ENCODE measurements around the gene LIPE. TPM values are rescaled to one million over a fixed set of nuclear protein-coding genes. Genes with fewer than 3 reads are reported as not detected.
A peak's percentile ranks its signal among the peaks of the same experiment; 100 is the strongest.

LIPE gene
- total RNA-seq, 1 donor from 2014 or later = 34.0 TPM

DNA sequence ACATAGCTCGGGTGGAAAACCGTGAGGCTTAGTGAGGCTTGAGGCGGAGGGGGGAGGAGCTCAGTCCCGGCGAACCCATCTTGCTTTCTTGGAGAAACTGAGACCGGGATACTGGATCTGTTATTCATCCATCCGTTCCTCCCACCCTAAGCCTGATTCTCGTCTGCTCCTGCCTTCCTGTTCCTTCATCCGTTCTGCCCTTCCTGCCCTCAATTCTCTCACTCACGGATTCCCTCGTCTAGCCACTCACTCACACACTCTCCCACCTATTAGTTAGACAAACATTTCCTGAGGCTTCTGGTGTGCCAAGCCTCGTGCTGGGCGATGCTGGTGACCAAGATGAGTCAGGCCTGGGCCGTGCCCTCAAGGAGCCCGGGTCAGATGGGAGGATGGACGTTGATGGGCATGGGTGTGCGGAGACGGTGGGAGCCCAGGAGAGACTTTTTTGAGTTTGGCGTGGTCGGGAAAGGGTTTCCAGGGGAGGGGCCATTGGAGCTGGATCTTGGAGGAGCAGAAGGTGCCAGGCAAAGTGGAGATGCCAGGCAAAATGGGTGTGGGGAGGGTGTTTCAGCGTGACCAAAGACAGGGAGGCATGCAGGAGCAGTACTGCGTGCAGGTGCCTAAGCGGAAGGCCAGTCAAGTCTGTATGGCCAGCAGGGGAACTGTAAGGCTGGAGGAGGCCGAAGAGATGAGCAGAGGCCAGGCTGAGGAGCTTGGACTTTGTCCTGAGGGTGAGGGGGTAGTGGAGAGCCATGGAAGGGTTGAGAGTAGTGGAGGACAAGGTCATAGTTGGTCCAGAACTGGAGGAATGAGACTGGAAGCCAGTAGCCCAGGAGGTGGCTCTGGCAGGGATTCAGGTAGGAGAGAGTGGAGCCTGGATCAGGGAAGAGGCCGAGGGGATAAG lies 29.7 kb downstream of the LIPE start:
- intact Hi-C loops (cut with DNase I) = no loop called here
- DNase-seq (ENCODE audit: low spot score) (no peak), ATAC-seq (peak; percentile 0)

DNA sequence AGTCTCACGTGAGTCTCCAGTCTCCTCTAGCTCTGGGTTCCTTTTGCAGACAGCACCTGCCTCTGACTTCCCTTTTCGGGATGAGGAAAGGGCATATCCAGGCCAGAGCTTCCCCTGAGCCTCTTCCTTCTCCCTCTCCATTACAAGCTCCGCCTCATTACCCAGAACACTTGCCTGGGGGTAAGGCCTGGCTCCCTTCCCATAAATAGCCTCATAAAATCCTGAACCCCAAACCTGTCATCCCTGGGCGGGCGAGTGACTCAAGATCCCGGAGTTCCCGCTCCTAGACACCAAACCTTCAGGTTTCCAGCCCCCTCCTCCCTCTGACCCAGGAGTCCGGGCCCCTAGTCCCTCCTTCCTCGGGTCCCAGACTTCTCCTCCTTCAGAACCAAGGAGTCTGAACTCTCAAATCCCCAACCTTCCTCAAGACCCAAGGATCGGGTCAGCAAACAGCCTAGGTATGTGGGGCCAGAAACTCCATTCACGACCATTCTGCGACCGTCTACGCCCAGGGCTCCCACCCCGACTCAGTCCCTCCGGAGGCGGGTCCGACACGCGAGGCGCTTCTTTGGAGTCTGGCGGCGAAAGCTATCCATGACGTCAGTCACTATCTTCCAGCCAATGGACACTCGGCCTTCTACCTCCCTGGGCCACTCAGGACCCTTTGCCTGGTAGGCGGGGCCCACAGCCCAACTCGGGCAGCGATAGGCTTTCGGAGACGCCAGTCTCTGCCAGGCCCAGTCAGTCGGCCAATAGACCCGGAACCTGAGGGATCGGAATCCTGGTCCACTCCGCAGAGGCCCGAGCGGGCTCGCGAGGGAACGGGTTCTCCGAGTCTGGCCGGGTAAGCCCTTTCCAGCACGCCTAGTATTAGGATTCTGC lies 30.6 kb downstream of the LIPE start:
- ATAC-seq = peak; percentile 98
- peak; percentile 98 for DNase-seq (ENCODE audit: low spot score)
- intact Hi-C loops (cut with DNase I) = no loop called here

DNA sequence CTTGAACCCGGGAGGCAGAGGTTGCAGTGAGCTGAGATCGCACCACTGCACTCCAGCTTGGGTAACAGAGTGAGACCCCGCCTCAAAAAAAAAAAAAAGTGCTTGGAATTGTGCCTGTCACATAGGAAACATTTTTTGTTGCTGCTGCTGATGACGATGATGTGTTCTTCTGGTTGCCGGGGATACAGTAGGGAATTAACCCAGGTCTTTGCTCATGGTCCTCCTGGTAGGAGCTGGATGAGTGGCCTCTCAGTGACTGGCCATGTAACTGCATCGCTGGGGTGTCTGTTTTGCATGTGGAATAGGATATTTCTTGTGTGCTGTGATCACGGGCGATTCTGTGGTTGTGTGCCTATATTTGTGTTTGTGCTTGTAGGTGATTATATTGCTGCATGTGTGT lies 32.4 kb downstream of the LIPE start:
- intact Hi-C loops (cut with DNase I) = no loop called here
- DNase-seq (ENCODE audit: low spot score) (no peak), ATAC-seq (no peak)

DNA sequence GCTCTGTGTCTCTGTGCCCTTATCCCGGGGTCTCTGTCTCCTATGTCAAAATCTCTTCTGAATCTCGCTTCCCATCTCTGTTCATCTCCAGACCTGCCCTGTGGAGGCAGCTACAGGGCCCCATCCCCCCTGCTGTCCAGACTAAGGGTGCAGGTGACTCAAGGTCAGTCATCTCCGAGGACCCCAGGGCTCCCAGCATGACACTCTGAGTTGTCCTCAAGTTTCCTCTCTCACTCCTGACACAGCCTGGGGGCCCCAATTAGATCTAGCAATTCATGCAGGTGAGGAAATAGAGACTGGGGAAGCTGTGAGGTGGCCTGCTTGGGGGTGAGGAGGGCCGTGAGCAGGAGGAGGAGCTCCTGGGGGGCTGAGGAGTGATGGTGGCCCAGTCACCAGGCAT lies 35.0 kb downstream of the LIPE start:
- no peak for DNase-seq (ENCODE audit: low spot score)
- no peak for ATAC-seq
- intact Hi-C loops (cut with DNase I) = no loop called here

DNA sequence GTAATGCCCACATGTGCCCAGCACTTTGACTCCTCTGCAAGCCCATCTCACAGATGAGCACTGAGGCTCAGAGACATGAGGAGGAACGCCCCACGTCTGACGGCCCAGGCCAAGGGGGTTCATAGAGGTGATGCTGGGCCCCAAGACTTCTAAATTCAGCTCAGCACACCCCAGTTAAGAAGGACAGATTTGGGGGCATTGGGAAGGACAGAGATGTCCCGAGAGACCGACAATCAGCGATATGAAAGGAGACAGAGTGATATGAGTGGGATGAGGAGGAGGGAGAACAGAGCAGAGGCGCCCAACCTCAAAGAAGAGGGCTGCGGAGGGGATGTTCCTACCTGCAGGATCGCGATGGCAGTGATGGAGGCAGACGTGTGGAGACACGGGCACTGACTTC lies 37.3 kb downstream of the LIPE start, which contains the start of gene CNFN:
CNFN (minus strand) TSS at position 399 of the 400 bp plus-strand sequence. CDS start 1,260 bp downstream, outside the sequence.
- no peak for DNase-seq (ENCODE audit: low spot score)
- ATAC-seq = no peak
- intact Hi-C loops (cut with DNase I) = no loop called here

DNA sequence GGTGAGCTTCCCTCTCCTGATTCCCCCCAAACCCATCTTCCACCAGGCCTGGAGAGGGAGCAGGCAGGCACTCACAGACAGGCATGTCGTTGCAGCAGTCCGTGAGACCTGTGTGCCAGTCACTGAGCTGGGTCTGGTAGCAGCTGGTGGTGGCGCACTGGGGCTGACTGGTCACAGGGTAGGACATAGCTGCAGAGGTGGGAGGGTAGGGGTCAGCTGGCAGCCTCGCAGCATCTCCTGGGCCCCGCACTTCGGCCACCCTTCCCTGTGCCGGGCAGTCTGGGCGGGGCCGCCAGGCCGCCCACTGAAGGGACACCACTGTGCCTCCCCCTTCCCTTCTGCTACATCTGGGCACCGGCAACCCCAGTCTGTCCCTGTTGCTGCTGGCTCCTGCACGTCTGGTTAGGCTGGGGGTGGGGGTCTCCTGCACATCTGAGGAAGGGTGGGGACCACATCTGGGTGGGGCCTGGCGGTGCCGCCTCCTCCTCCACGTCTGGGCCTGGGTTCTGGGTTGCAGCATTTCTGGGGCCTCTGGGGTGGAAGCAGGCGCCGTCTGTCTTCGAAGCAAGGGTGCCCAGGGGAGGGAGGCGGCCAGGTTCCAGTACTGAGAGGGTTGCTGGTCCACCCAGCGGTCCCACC lies 38.2 kb downstream of the LIPE start:
- intact Hi-C loops (cut with DNase I) = no loop called here
- ATAC-seq (no peak), DNase-seq (ENCODE audit: low spot score) (no peak)

DNA sequence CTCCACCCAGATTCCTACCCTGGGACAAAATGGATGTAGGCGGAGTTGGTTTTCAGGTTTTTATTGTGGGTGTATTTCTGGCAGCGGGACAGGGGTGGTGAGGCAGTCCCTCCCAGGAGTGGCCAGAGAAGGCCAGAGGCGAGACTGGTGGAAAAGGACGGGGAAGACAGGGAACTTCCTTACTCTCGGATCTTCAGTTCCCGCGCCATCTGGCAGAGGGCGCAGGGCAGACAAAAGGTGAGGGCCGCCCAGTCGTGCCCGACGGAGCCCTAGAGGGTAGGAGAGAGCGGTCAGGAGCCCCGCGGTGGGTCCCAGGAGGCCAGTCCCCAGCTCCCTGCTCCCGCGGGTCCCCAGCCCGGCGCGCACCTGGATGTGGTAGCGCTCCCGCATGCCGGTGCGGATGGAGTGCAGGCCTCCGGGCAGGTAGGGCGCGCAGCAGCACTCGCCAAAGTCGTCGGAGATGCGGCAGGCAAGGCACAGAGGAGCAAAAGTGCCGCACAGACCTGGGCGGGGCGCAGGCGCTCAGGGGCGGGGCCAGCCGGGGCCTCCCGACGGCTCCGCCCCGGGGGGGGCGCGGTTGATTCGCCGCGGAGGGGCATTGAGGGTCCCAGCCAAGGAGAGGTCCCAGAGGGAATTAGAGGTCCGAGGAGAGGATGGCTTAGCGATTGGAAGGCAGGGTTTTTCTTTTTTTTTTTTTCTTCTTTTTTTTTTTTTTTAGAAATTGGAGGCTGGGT lies 40.0 kb downstream of the LIPE start:
- intact Hi-C loops (cut with DNase I) = no loop called here
- DNase-seq (ENCODE audit: low spot score) (peak; percentile 75), ATAC-seq (peak; percentile 78)

DNA sequence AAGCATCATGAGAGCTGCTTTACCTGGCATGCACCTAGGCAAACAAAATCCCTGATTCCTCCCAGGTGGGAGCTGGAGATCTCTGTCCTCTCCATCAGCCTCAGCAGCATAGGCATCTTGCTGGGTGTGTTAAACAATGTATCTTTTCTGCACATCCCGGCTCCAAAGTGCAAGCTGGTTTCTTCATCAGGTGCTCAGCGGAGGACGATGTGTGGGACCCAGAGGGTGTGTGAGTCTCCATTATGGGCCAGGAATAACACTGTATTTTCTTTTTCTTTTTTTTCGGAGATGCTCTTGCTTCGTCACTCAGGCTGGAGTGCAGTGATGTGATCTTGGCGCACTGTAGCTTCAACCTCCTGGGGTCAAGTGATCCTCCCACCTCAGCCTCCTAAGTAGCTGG lies 47.0 kb downstream of the LIPE start:
- no peak for DNase-seq (ENCODE audit: low spot score)
- intact Hi-C loops (cut with DNase I) = no loop called here
- no peak for ATAC-seq

DNA sequence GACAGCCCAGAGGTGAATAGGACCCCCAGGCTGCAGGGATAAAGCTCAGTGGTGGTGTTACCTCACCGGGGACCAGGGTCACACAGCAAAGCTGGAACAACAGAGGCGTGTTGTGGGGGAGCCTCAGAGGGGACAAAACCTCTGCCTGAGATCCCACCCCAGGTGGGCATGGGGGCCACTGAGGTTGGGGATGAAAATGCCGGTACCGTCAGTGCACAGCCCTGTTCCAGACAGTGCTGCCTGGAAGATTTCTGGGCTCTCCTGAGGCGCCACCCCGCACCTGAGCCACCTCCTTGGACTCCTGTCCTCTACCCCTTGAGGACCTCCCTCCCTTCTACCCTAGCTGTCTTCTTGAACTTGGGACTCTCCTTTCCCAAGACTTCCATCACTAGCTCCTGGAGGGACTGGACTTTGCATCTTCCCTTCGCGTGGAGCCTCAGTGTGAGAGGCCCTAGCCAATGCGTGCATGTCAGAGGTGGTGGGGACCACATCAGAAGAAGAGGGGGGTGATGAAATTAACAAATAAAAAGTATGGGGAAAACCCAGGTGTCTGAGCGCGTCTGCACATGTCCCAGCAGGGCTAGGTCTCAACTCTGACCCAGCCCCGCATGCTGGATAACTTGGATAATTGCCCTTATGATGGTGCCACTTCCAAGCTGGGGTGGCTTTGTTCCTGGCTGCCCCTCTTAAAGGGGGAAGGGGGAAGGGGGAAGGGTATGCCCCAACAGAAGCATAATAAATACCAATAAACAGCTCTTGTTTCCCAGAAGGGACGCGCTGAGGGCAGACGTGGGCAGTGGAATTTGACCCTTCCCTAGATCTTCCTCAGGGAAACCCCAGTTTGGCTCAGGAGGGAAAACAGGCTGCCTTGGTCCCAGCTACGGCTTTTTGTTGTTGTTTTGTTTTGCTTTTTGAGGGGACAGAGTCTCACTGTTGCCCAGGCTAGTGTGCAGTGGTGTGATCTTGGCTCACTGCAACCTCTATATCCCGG lies 48.7 kb downstream of the LIPE start:
- DNase-seq (ENCODE audit: low spot score) (no peak), ATAC-seq (peak; percentile 20)
- intact Hi-C loops (cut with DNase I) = no loop called here

DNA sequence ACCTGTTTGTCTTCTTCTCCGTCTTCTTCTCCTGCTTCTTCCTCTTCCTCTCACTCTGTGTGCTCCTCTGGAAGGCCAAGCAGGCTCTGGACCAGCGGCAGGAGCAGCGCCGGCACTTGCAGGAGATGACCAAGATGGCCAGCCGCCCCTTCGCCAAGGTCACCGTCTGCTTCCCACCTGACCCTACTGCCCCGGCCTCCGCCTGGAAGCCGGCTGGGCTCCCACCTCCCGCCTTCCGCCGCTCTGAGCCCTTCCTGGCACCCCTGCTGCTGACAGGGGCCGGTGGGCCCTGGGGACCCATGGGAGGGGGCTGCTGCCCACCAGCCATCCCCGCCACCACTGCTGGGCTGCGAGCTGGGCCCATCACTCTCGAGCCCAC lies 51.0 kb downstream of the LIPE start:
- intact Hi-C loops (cut with DNase I) = no loop called here
- DNase-seq (ENCODE audit: low spot score) (no peak), ATAC-seq (no peak)

DNA sequence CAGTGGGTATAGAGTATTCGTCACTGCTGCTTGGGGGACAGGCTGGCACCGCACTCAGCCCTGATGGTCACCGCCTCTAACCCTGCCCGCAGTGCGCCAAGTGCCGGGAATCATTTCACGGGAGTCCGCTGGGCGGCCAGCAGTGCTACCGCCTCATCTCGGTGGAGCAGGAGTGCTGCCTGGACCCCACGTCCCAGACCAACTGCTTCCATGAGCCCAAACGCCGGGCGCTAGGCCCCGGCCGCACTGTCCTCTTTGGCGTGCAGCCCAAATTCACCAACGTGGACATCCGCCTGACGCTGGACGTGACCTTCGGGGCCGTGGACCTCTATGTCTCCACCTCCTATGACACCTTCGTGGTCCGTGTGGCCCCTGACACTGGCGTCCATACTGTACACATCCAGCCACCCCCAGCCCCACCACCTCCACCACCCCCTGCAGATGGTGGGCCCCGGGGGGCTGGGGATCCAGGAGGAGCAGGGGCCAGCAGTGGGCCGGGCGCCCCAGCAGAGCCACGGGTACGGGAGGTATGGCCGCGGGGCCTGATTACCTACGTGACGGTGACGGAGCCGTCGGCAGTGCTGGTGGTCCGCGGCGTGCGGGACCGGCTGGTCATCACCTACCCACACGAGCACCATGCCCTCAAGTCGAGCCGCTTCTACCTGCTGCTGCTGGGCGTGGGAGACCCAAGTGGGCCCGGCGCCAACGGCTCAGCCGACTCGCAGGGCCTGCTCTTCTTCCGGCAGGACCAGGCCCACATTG lies 51.6 kb downstream of the LIPE start:
- no peak for ATAC-seq
- DNase-seq (ENCODE audit: low spot score) = no peak
- intact Hi-C loops (cut with DNase I) = no loop called here

DNA sequence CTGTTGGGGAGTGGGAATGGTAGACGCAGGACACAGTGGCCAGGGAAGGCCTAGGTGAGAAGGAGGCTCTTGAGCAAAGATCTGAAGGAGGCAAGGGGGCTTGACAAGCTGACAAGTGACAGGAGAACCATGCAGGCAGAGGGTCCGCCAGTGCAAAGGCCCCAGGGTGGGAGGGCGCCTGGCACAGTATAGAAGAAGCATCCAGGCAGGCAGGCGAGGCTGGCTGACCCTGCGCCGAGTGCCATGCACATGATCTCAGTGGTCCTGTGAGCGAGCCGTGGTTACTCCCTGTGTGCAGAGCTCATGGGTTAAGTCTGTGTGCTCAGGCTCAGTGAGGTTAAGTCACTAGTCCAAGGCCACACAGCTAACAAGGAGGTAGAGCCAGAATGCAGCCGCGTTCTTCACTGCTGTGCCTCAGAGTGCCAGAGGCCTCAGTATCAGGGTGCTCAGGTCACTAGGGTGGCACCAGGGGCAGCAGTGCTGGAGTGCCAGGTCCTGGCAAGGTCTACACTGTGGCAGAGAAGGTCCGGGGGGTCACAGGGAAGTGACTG lies 52.3 kb downstream of the LIPE start:
- intact Hi-C loops (cut with DNase I) = no loop called here
- ATAC-seq = no peak
- DNase-seq (ENCODE audit: low spot score) = no peak

DNA sequence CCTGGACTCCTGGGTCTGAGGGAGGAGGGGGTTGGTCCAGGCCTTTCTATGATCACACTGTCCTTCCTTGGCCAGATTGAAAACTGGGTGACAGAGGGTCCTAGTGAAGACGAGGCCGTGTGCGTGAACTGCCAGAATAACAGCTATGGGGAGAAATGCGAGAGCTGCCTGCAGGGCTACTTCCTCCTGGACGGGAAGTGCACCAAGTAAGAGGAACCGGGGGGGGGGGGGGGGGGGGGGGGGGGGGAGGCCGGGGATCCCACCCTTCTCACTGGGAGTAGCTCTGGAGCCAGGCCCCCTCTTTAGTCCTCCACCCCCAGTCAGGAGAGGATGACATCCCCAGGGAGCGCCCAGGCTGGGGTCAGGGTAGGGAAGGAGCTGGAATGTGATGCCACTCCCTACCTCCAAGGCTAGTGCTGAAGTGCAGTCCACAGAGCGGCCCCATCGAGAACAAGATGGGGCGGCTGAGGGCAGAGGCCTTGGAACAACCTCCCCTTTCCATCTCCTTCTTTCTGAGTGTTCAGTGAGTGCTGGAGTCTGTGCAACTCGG lies 56.5 kb downstream of the LIPE start:
- DNase-seq (ENCODE audit: low spot score) (no peak), ATAC-seq (no peak)
- intact Hi-C loops (cut with DNase I) = no loop called here

DNA sequence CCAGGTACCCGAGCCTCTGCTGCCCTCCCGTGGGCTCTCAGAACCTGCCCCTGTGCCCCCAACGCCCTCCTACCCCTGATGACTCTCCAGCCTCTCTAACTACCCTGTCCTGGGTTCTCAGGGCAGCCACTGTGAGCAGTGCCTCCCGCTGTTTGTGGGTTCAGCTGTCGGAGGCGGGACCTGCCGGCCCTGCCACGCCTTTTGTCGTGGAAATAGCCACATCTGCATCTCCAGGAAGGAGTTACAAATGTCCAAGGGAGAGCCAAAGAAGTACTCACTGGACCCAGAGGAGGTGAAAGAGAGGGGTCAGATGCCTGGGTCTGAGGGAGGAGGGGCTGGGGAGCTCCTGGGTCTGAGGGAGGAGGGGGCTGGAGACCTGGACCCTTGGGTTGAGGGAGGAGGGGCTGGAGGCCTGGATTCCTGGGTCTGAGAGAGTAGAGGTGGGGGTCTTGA lies 57.1 kb downstream of the LIPE start:
- no peak for DNase-seq (ENCODE audit: low spot score)
- ATAC-seq = no peak
- intact Hi-C loops (cut with DNase I) = no loop called here

DNA sequence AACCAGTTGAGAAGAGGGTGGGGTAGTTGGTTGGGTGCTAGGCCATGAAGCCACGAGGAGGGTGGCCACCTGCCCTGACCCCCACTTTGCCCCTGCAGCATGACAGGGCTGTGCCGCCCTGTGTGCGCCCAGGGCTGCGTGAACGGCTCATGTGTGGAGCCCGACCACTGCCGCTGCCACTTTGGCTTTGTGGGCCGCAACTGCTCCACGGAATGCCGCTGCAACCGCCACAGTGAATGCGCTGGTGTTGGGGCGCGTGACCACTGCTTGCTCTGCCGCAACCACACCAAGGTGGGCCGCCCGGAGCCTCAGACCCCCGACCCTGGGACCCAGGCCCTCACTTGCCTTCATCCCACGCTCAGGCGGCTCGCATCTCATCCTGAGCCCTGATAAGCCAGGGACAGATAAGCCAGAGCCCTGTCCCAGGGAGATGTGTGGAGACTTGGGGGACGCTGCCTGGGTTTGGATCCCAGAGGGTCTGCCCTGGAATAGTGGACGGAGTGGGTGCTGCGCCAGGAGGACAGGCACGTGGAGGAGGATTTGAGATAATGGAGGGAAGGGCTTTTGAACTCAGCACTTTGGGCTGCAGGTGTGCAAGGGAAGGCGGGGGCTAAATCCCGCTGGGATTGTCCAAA lies 57.6 kb downstream of the LIPE start:
- no peak for ATAC-seq
- DNase-seq (ENCODE audit: low spot score) = no peak
- intact Hi-C loops (cut with DNase I) = no loop called here

DNA sequence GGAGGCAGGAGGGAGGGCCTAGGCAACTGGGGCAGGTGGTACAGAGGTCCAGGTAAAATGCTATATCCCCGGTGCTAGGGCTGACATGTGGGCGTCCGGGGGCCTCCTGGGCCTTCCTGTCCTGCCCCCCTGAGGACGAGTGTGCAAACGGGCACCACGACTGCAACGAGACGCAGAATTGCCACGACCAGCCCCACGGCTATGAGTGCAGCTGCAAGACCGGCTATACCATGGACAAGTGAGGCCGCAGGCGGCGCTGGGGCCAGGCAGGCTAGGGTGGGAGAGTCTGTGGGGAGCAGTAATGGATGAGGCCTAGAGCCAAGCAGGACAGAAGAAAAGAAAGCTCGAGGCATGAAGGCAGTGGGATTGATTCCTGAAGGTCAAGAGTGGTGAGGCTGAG lies 58.4 kb downstream of the LIPE start:
- intact Hi-C loops (cut with DNase I) = no loop called here
- DNase-seq (ENCODE audit: low spot score) (no peak), ATAC-seq (no peak)
